Tibial nerve (tissue), 4 donors: ENCODE results near the gene MYORG. TPM values are rescaled to one million over a fixed set of nuclear protein-coding genes. Genes with fewer than 3 reads are reported as not detected.

Experiments
- DNase-seq, 2 donors: peaks; one replicate each; pipeline ENCODE4 v3.0.0-alpha.2; 2019; ENCODE audit warnings: low spot score in 2 of 2
- H3K27ac ChIP-seq, 4 donors: fragments of 200-600 bp; sonication (generic) in 3 of 4; one replicate each; pipeline ENCODE4 v1.5.1; 2017 to 2019; ENCODE audit warnings: mild to moderate bottlenecking in 1 of 4
- H3K27me3 ChIP-seq, 2 donors: fragments of 200-600 bp; sonication (generic) in 1 of 2; one replicate each; pipeline versions ENCODE4 v1.5.1 to v1.6.0; 2017 to 2019
- H3K36me3 ChIP-seq, 3 donors: fragments of 200-600 bp; sonication (generic); one replicate each; pipeline ENCODE4 v1.5.1; 2018 to 2019
- H3K4me1 ChIP-seq, 4 donors: fragments of 200-600 bp; sonication (generic) in 3 of 4; one replicate each; pipeline ENCODE4 v1.5.1; 2017 to 2019
- H3K4me3 ChIP-seq, 4 donors: fragments of 200-600 bp; sonication (generic) in 3 of 4; one replicate each; pipeline ENCODE4 v1.5.1; 2017 to 2019; ENCODE audit warnings: mild to moderate bottlenecking in 1 of 4, moderate library complexity in 1 of 4
- H3K9me3 ChIP-seq, 4 donors: fragments of 200-600 bp; sonication (generic) in 3 of 4; one replicate each; pipeline ENCODE4 v1.5.1; 2017 to 2019
- CTCF ChIP-seq, 5 experiments: fragments of 200-600 bp in 3 of 5; fragments of 450-650 bp in 2 of 5; sonication (generic) in 3 of 5; IDR thresholded peaks; one replicate each; pipeline ENCODE4 v1.5.1; 2016 to 2019; ENCODE audit warnings: antibody characterized with exemption in 5 of 5, mild to moderate bottlenecking in 3 of 5, moderate library complexity in 2 of 5
- EP300 ChIP-seq, 2 donors: sonication (generic); formaldehyde crosslinking; IDR thresholded peaks; one replicate each; pipeline ENCODE4 v1.6.1; 2017; ENCODE audit warnings: antibody characterized with exemption in 2 of 2, mild to moderate bottlenecking in 1 of 2
- POLR2A ChIP-seq, 2 donors: fragments of 450-650 bp; IDR thresholded peaks; one replicate each; pipeline ENCODE4 v1.6.1; 2017; ENCODE audit warnings: antibody characterized with exemption in 2 of 2, mild to moderate bottlenecking in 2 of 2, moderate library complexity in 2 of 2
- WGBS, 2 donors: methylation state at CpG; one replicate each; pipeline ENCODE4 v1.1.5; 2018; 5-methylcytosine and 5-hydroxymethylcytosine counted together
- total RNA-seq, 4 donors: library from RNA; depleted of rRNA; stranded (reverse); fragments of >200 nt; gene quantifications; one replicate each; pipeline ENCODE4 v1.1.0, GENCODE V29; 2016

MYORG gene
- total RNA-seq, 4 donors from 2014 or later, result 4.8 to 9.0 (median 6.9) TPM

- Histone ChIP-seq H3K4me3 (peak overlapping the region in 2 of 4 donors; percentile 60 to 61), H3K9me3 (no peaks in the 10 kb centered on the region), H3K27me3 (no peaks in the 10 kb centered on the region), H3K27ac (peak overlapping the region in 2 of 4 donors; percentile 51 to 63), H3K36me3 (no peaks in the 10 kb centered on the region), H3K4me1 (peaks cover 0 to 42% (median 29%) of the 10 kb centered on the region in 4 donors)
- TF ChIP-seq EP300 (IDR thresholded peaks at IDR 0.05) (no peak), POLR2A (IDR thresholded peaks at IDR 0.05) (no peak), CTCF (IDR thresholded peaks at IDR 0.05) (no peak)
- no peak for DNase-seq
- 41 to 55% methylated on average over 17 of the region's 17 CpGs for WGBS, 2 donors
Observed at GRCh38 chr9:34381323-34381722, 4.6 kb upstream of the MYORG start.

GRCh38 chr9:34380511-34381315, 4.0 kb upstream of the MYORG start:
- Histone ChIP-seq H3K36me3 (no peaks in the 10 kb centered on the region), H3K27me3 (no peaks in the 10 kb centered on the region), H3K4me1 (peaks cover 0 to 48% (median 32%) of the 10 kb centered on the region in 4 donors), H3K27ac (peak overlapping the region in 2 of 4 donors; percentile 51 to 63), H3K4me3 (peak overlapping the region; percentile 40 to 61 (median 51)), H3K9me3 (no peaks in the 10 kb centered on the region)
- 4 to 6% methylated on average over 23 to 38 of the region's 59 CpGs for WGBS, 2 donors
- TF ChIP-seq EP300 (IDR thresholded peaks at IDR 0.05), result peak in 1 of 2 donors; percentile 67
- peak in 1 of 2 donors; percentile 48 for TF ChIP-seq POLR2A (IDR thresholded peaks at IDR 0.05)
- no peak for TF ChIP-seq CTCF (IDR thresholded peaks at IDR 0.05)
- peak; percentile 34 to 35 for DNase-seq

- H3K4me3 ChIP-seq, result peak overlapping the region in 3 of 4 donors; percentile 40 to 61 (median 60)
- H3K27me3 ChIP-seq, result no peaks in the 10 kb centered on the region
- no peaks in the 10 kb centered on the region for H3K36me3 ChIP-seq
- TF ChIP-seq POLR2A (IDR thresholded peaks at IDR 0.05) (no peak), EP300 (IDR thresholded peaks at IDR 0.05) (no peak), CTCF (IDR thresholded peaks at IDR 0.05) (no peak)
- H3K4me1 ChIP-seq, result peaks cover 0 to 49% (median 32%) of the 10 kb centered on the region in 4 donors
- no peaks in the 10 kb centered on the region for H3K9me3 ChIP-seq
- no peak for DNase-seq
- H3K27ac ChIP-seq, result peak overlapping the region in 2 of 4 donors; percentile 51 to 63
- 25 to 33% methylated on average over 24 of the region's 24 CpGs for WGBS, 2 donors
Observed at GRCh38 chr9:34380034-34380510, 3.4 kb upstream of the MYORG start.

- peak; percentile 77 to 93 for DNase-seq
- peaks cover 0 to 49% (median 32%) of the 10 kb centered on the region in 4 donors for H3K4me1 ChIP-seq
- H3K27me3 ChIP-seq, result no peaks in the 10 kb centered on the region
- no peaks in the 10 kb centered on the region for H3K36me3 ChIP-seq
- peak overlapping the region in 2 of 4 donors; percentile 60 to 61 for H3K4me3 ChIP-seq
- no peaks in the 10 kb centered on the region for H3K9me3 ChIP-seq
- peak in 1 of 2 donors; percentile 34 for TF ChIP-seq EP300 (IDR thresholded peaks at IDR 0.05)
- no peak for TF ChIP-seq POLR2A (IDR thresholded peaks at IDR 0.05)
- peak; percentile 94 to 97 (median 96) for TF ChIP-seq CTCF (IDR thresholded peaks at IDR 0.05)
- 14 to 16% methylated on average over 27 to 35 of the region's 35 CpGs for WGBS, 2 donors
- H3K27ac ChIP-seq, result peak overlapping the region in 1 of 4 donors; percentile 51
Observed at GRCh38 chr9:34379334-34380033, 2.8 kb upstream of the MYORG start.
